SK-N-SH (cell line): ENCODE data around the gene JAK1.

Experiments
- CTCF ChIP-seq: fragments of 200-600 bp; sonication (generic); IDR thresholded peaks from 2 replicates; pipeline ENCODE4 v1.6.1; 2017; ENCODE audit warnings: antibody characterized with exemption, mild to moderate bottlenecking, moderate library complexity
- POLR2AphosphoS5 ChIP-seq: IDR thresholded peaks from 2 replicates; pipeline ENCODE4 v1.6.1; 2012; ENCODE audit warnings: low read depth, low read length
- REST ChIP-seq: IDR thresholded peaks from 2 replicates; pipeline ENCODE4 v1.6.1; 2012; ENCODE audit warnings: mild to moderate bottlenecking, low read depth, low read length, moderate library complexity

- TF ChIP-seq CTCF (no peak), REST (no peak), POLR2AphosphoS5 (no peak)
Observed at GRCh38 chr1:64962441-64962840, 3.9 kb downstream of the JAK1 start.
